SK-N-SH treated with all-trans-retinoic acid at 6 μM for 48 hours (cell line): ENCODE data around the gene TEX11.

ENCODE experiments used
- ATAC-seq: fragments of 200-7000 bp; cut with Tn5 transposase; 3 replicates; pipeline ENCODE4 v1.9.1; 2020; ENCODE audit warnings: mild to moderate bottlenecking, moderate library complexity
- ARNTL ChIP-seq: fragments of 450-650 bp; formaldehyde crosslinking; IDR thresholded peaks from 2 replicates; pipeline ENCODE4 v1.5.0; 2020; ENCODE audit warnings: low read depth, mild to moderate bottlenecking, moderate library complexity, borderline replicate concordance
- CSRNP3 ChIP-seq: fragments of 250-450 bp; sonication (Bioruptor Pico); IDR thresholded peaks from 2 replicates; pipeline ENCODE4 v1.5.1; 2021; ENCODE audit warnings: mild to moderate bottlenecking, moderate library complexity
- GLIS3 ChIP-seq: fragments of 250-450 bp; sonication (Bioruptor Pico); IDR thresholded peaks from 2 replicates; pipeline ENCODE4 v1.5.0; 2020; ENCODE audit warnings: mild to moderate bottlenecking, moderate library complexity
- ISL1 ChIP-seq: fragments of 250-450 bp; sonication (Bioruptor Pico); IDR thresholded peaks from 2 replicates; pipeline ENCODE4 v2.1.2; 2022; ENCODE audit warnings: mild to moderate bottlenecking, moderate library complexity
- OSR1 ChIP-seq: fragments of 250-450 bp; sonication (Bioruptor Pico); IDR thresholded peaks from 2 replicates; pipeline ENCODE4 v1.8.0; 2022; ENCODE audit warnings: moderate library complexity, mild to moderate bottlenecking, inconsistent platforms
- PATZ1 ChIP-seq: fragments of 250-450 bp; sonication (Bioruptor Pico); IDR thresholded peaks from 2 replicates; pipeline ENCODE4 v1.8.0; 2020; ENCODE audit warnings: mild to moderate bottlenecking, moderate library complexity, borderline replicate concordance
- PPARA ChIP-seq: fragments of 250-450 bp; sonication (Bioruptor Pico); IDR thresholded peaks from 2 replicates; pipeline ENCODE4 v1.5.0; 2020; ENCODE audit warnings: mild to moderate bottlenecking, borderline replicate concordance
- SNAI2 ChIP-seq: fragments of 250-450 bp; sonication (Bioruptor Pico); IDR thresholded peaks from 2 replicates; pipeline ENCODE4 v1.5.0; 2020; ENCODE audit warnings: mild to moderate bottlenecking, moderate library complexity
- TCF4 ChIP-seq: fragments of 250-450 bp; sonication (Bioruptor Pico); IDR thresholded peaks from 2 replicates; pipeline ENCODE4 v1.8.0; 2021; ENCODE audit warnings: mild to moderate bottlenecking, moderate library complexity, borderline replicate concordance
- TOX ChIP-seq: fragments of 250-450 bp; sonication (Bioruptor Pico); IDR thresholded peaks from 2 replicates; pipeline ENCODE4 v1.8.0; 2021; ENCODE audit warnings: mild to moderate bottlenecking, moderate library complexity, borderline replicate concordance
- TSHZ2 ChIP-seq: fragments of 250-450 bp; sonication (Bioruptor Pico); IDR thresholded peaks from 2 replicates; pipeline ENCODE4 v1.5.0; 2020; ENCODE audit warnings: mild to moderate bottlenecking, moderate library complexity
- ZFP3 ChIP-seq: fragments of 250-450 bp; sonication (Bioruptor Pico); IDR thresholded peaks from 2 replicates; pipeline ENCODE4 v1.5.0; 2020; ENCODE audit warnings: mild to moderate bottlenecking, moderate library complexity
- ZNF70 ChIP-seq: fragments of 450-650 bp; formaldehyde crosslinking; IDR thresholded peaks from 2 replicates; pipeline ENCODE4 v1.5.0; 2020; ENCODE audit warnings: mild to moderate bottlenecking, moderate library complexity
- TF ChIP-seq, protein P1 (sequence below): fragments of 250-450 bp; sonication (Bioruptor Pico); IDR thresholded peaks from 2 replicates; pipeline ENCODE4 v1.8.0; 2021; ENCODE audit warnings: low read depth, mild to moderate bottlenecking, moderate library complexity, borderline replicate concordance
- TF ChIP-seq, protein P2 (sequence below): fragments of 250-450 bp; sonication (Bioruptor Pico); IDR thresholded peaks from 2 replicates; pipeline ENCODE4 v1.5.1; 2020; ENCODE audit warnings: low read depth, mild to moderate bottlenecking, moderate library complexity

TEX11 gene

GRCh38 chrX:70554081-70554480 is 354.4 kb downstream of the TEX11 start:
- ATAC-seq, result no peak

GRCh38 chrX:70553516-70553915 is 355.0 kb downstream of the TEX11 start:
- TF ChIP-seq, protein P1, sequence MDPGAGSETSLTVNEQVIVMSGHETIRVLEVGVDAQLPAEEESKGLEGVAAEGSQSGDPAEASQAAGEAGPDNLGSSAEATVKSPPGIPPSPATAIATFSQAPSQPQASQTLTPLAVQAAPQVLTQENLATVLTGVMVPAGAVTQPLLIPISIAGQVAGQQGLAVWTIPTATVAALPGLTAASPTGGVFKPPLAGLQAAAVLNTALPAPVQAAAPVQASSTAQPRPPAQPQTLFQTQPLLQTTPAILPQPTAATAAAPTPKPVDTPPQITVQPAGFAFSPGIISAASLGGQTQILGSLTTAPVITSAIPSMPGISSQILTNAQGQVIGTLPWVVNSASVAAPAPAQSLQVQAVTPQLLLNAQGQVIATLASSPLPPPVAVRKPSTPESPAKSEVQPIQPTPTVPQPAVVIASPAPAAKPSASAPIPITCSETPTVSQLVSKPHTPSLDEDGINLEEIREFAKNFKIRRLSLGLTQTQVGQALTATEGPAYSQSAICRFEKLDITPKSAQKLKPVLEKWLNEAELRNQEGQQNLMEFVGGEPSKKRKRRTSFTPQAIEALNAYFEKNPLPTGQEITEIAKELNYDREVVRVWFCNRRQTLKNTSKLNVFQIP (CRISPR knock-in tag), result no peak
- TF ChIP-seq ISL1 (CRISPR knock-in tag), result no peak
- TF ChIP-seq TSHZ2 (CRISPR knock-in tag), result no peak
- TF ChIP-seq SNAI2 (CRISPR knock-in tag), result no peak
- no peak for TF ChIP-seq TOX
- no peak for TF ChIP-seq ARNTL
- no peak for TF ChIP-seq GLIS3
- TF ChIP-seq ZFP3, result no peak
- no peak for TF ChIP-seq PPARA (CRISPR knock-in tag)
- TF ChIP-seq CSRNP3, result no peak
- no peak for TF ChIP-seq TCF4 (CRISPR knock-in tag)
- TF ChIP-seq OSR1 (CRISPR knock-in tag), result no peak
- no peak for TF ChIP-seq ZNF70 (CRISPR knock-in tag)
- ATAC-seq, result no peak

More at GRCh38 chrX:70554081-70554480, 354.4 kb downstream of the TEX11 start:
- TF ChIP-seq OSR1 (CRISPR knock-in tag) (no peak), TSHZ2 (CRISPR knock-in tag) (no peak), PATZ1 (no peak), ARNTL (no peak)
- TF ChIP-seq, protein P2, sequence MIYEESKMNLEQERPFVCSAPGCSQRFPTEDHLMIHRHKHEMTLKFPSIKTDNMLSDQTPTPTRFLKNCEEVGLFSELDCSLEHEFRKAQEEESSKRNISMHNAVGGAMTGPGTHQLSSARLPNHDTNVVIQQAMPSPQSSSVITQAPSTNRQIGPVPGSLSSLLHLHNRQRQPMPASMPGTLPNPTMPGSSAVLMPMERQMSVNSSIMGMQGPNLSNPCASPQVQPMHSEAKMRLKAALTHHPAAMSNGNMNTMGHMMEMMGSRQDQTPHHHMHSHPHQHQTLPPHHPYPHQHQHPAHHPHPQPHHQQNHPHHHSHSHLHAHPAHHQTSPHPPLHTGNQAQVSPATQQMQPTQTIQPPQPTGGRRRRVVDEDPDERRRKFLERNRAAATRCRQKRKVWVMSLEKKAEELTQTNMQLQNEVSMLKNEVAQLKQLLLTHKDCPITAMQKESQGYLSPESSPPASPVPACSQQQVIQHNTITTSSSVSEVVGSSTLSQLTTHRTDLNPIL (CRISPR knock-in tag), result no peak

DNA sequence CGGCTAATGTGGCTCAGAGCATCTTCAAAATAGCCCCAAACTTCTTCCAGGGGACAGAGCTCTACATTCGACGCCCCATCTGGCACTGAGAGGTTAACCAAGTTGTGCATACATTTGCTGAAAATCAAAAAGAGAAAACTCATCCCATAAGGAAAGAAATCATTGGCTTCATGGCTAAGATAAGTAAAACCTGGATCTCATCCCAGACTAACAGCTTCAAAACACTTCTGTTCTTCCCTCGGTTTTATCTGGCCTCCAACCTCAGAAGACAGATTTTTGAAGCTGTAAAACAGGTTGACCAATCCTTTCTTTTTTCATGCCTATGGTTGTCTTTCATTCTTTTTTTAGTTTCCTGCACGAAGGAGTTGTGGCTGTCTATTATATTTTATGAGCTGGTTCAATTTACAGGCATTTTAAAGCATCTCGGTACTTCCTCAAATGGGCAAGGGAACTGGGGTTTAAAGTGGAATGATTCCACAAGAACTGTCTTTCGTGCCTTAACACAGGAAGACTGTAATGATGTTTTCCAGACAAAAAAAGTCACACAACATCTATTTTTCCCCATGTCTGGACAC is 356.3 kb downstream of the TEX11 start:
- TF ChIP-seq TCF4 (CRISPR knock-in tag) (no peak), PPARA (CRISPR knock-in tag) (no peak)
- TF ChIP-seq, all 23 proteins: peak for 0
- no peak for ATAC-seq
